Muscle of leg (tissue), 11 donors: ENCODE results near the gene AUTS2. TPM values are rescaled to one million over a fixed set of nuclear protein-coding genes. Genes with fewer than 3 reads are reported as not detected.

Experiments used
- DNase-seq: peaks from one replicate; pipeline ENCODE4 v3.0.0; 2013
- H3K27ac ChIP-seq: one replicate; pipeline ENCODE4 v1.5.1; 2013; ENCODE audit warnings: mild to moderate bottlenecking, low read length, control low read depth
- H3K27me3 ChIP-seq: one replicate; pipeline ENCODE4 v1.6.1; 2013; ENCODE audit warnings: low read length; ENCODE audit not compliant: control insufficient read depth, insufficient read depth
- H3K36me3 ChIP-seq: one replicate; pipeline ENCODE4 v1.6.1; 2013; ENCODE audit warnings: low read length; ENCODE audit not compliant: control insufficient read depth, insufficient read depth
- H3K4me1 ChIP-seq: one replicate; pipeline ENCODE4 v1.6.1; 2013; ENCODE audit warnings: low read length; ENCODE audit not compliant: control insufficient read depth, insufficient read depth
- H3K4me3 ChIP-seq: one replicate; pipeline ENCODE4 v1.5.1; 2013; ENCODE audit warnings: low read length, control low read depth
- H3K9me3 ChIP-seq: replicated peaks from 2 replicates; pipeline ENCODE4 v1.6.1; 2013; ENCODE audit warnings: low read depth, low read length; ENCODE audit not compliant: control insufficient read depth
- WGBS: methylation state at CpG from one replicate; pipeline ENCODE4 v1.1.5; 2013; ENCODE audit warnings: missing lambda C conversion rate; ENCODE audit not compliant: insufficient coverage; 5-methylcytosine and 5-hydroxymethylcytosine counted together
- polyA plus RNA-seq, 8 donors: library from polyadenylated mRNA; unstranded; fragments of 120-200 nt; gene quantifications; one replicate each; pipeline versions ENCODE4 v1.2.1 to v1.2.3, GENCODE V29; 2013; ENCODE audit warnings: inconsistent platforms in 1 of 8, low replicate concordance in 1 of 8; ENCODE audit not compliant: insufficient read length in 8 of 8, insufficient read depth in 1 of 8
- total RNA-seq: library from RNA; stranded (reverse); fragments of 120-200 nt; gene quantifications from one replicate; pipeline ENCODE4 v1.2.4, GENCODE V29; 2013

AUTS2 gene
- total and polyA plus RNA-seq, 9 donors = 28.6 to 92.3 (median 58.8) TPM

DNA sequence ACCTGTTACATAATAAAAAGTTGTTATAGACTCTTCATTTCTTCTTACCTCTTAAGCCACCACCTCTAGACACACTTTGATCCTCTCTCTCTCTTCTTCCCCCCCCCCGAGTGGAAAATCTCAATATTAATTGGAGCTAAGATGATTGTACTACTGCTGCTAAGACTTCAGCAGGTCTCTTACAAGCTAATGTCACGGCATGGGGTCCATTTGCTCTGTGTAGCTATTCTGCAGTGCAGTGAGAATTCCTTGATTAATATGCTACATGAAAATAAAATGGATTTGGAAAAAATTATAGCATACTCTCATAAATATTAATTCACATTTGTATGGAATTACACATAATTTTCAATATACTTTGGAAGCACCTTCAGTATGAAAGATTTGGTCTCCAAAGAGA is 297.2 kb downstream of the AUTS2 start:
- Histone ChIP-seq H3K9me3 (no peaks in the 10 kb centered on the region), H3K4me1 (no peaks in the 10 kb centered on the region), H3K36me3 (no peaks in the 10 kb centered on the region), H3K27me3 (no peaks in the 10 kb centered on the region), H3K4me3 (no peak overlapping the region), H3K27ac (no peak overlapping the region)
- WGBS = no CpG with 5 or more reads among the region's 2 CpGs
- DNase-seq = no peak

DNA sequence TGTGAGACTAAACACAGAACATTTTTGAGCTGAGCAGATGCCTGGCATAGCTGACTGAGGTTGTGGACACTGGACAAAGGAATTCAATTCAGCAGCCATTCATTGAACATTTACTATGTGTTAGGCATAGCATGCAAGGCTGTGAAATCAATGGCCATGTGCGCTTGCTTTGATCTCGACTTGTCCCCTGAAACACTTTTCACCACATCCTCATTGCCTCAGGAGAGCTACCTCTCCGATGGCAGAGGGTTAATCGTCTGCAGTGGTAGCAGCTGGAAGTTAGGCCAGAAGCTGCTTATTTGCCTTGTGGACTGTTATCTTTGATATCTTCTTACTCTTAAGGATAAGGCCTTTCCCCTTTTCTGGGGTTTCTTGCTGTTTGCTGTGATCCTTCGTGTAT is 297.8 kb downstream of the AUTS2 start:
- Histone ChIP-seq H3K27ac (no peak overlapping the region), H3K36me3 (no peaks in the 10 kb centered on the region), H3K4me3 (no peak overlapping the region), H3K27me3 (no peaks in the 10 kb centered on the region), H3K9me3 (no peaks in the 10 kb centered on the region), H3K4me1 (no peaks in the 10 kb centered on the region)
- no CpG with 5 or more reads among the region's 5 CpGs for WGBS
- no peak for DNase-seq

DNA sequence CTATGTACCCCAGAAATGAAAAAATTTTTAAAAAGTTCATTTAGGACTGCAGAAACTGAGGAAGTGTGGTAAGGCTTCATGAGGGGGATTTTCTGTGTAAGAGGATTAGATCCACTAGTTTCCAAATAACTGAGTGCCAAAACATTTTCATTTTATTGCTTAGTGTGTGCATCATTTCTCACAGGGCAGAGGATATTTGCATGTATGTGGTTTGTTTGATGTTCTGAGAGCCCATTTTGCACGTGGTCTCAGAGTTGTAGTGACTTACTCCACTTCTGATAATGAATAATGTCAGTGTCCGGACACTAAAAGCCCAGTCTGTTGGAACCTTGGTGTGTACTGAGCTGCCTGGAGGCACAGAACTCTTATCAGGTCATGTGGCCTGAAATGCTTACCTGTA is 299.9 kb downstream of the AUTS2 start:
- no peak for DNase-seq
- Histone ChIP-seq H3K36me3 (no peaks in the 10 kb centered on the region), H3K4me1 (no peaks in the 10 kb centered on the region), H3K27ac (no peak overlapping the region), H3K27me3 (no peaks in the 10 kb centered on the region), H3K4me3 (no peak overlapping the region), H3K9me3 (no peaks in the 10 kb centered on the region)
- WGBS = no CpG with 5 or more reads among the region's 2 CpGs

DNA sequence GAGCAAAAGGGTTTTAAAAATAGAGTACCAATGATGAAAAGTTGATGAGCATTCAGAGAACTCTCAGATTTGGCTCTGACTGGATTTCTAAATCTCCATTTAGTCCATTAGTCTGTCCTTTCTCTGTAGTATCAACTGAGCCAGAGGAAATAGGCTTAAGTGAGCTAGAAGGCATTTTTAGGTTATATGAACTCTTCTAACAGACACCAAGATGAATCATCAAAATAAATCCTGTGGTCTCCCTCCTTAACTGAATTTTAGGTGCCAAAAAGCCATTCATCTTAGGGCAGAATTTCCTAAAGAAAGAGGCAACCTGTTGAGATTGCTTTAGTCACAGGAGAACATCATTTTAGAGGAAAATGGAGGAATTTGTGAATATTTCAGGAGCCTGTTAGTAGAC is 305.1 kb downstream of the AUTS2 start:
- Histone ChIP-seq H3K4me3 (no peak overlapping the region), H3K36me3 (no peaks in the 10 kb centered on the region), H3K9me3 (no peaks in the 10 kb centered on the region), H3K27me3 (no peaks in the 10 kb centered on the region), H3K27ac (no peak overlapping the region), H3K4me1 (no peaks in the 10 kb centered on the region)
- DNase-seq = no peak

DNA sequence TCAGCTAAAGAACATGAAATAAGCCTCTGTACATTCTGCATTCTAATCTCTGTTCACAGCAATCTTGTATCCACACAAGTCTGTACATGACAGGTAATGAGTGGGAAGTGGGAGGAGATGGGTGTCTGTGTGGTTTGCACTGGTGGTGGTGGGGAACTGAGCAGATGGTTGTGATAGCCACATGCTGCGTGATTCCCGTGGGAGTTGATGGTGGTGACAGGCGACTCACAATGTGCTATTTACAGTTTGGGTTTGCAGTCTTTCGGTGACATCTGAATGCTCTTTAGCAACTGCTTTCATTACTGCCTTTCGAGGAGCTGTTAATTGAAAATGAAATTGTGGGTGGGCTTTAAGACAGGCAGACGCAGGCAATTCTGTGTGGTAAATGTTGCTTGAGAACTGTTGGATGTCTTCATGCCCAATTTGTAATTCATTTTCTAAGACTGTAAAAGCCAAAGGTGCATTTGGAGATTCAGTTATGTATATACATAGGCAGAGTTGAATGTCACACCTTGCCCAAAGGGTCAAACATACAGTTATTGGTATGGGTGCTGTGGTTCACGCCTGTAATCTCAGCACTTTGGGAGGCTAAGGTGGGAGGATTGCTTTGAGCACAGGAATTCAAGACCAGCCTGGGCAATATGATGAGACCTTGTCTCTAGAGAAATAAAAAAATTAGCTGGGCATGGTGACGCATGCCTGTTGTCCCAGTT is 308.2 kb downstream of the AUTS2 start:
- Histone ChIP-seq H3K9me3 (peaks cover 7% of the 10 kb centered on the region), H3K4me1 (no peaks in the 10 kb centered on the region), H3K4me3 (no peak overlapping the region), H3K36me3 (no peaks in the 10 kb centered on the region), H3K27me3 (no peaks in the 10 kb centered on the region), H3K27ac (no peak overlapping the region)
- WGBS = 73% methylated on average over 4 of the region's 8 CpGs
- no peak for DNase-seq

DNA sequence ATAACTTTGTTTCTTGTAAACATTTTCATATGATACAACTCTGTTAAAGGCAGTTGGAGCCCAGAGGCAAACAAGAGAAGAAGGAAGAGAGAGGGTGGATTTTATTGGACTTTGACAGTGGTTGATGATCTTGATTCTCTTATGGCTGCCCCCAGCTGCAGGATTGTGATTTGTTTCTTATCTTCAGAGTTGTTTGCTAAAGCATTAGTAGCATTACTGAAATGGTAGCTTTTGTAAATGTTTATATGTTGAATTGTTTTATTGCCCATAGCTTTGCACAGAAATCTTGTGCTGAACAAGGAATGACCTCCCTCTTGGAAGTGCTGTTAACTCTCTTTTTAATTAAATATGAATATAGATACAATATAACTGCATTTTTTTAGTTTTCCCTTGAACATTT is 309.4 kb downstream of the AUTS2 start:
- Histone ChIP-seq H3K27me3 (no peaks in the 10 kb centered on the region), H3K36me3 (no peaks in the 10 kb centered on the region), H3K27ac (no peak overlapping the region), H3K4me3 (no peak overlapping the region), H3K4me1 (no peaks in the 10 kb centered on the region), H3K9me3 (peaks cover 11% of the 10 kb centered on the region)
- DNase-seq = no peak

DNA sequence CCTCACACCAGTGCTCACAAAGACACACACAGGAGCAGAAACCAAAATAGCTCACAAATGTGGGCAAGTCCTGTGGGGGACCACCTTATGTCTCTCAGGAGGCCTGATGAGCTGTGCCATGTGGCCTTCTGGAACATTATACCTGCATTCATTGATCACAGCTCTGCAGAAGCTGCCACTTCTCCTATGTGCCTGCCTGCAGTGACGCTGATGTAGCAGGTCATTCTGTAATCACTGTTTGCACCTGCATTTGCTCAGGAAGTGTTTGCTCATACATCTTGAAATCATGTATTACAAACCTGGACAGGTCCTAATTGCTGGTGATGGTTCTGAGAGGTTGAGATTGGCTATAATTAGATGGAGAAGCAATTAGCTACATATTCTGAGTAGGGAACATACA is 310.2 kb downstream of the AUTS2 start:
- H3K4me3 ChIP-seq = no peak overlapping the region
- no peaks in the 10 kb centered on the region for H3K36me3 ChIP-seq
- no peaks in the 10 kb centered on the region for H3K4me1 ChIP-seq
- WGBS = 83% methylated on average over 1 of the region's 1 CpG
- no peak overlapping the region for H3K27ac ChIP-seq
- H3K9me3 ChIP-seq = peaks cover 11% of the 10 kb centered on the region
- H3K27me3 ChIP-seq = no peaks in the 10 kb centered on the region
- no peak for DNase-seq

DNA sequence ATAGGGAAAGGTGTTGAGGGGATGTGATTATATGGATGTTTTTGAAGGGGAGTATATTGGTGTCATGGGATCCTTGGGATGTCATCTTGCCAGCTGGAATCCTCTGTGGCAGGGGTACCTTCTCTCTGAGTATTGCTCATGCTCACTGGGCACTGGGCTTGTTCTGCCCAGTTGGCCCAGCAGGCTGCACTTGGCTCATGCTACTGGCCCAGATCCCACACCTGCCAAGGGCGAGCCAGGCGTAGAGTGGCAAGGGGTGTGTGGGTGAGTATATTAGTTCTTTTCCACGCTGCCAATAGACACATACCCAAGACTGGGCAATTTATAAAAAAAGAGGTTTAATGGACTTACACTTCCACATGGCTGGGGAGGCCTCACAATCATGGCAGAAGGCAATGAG is 311.9 kb downstream of the AUTS2 start:
- H3K27ac ChIP-seq = no peak overlapping the region
- H3K36me3 ChIP-seq = no peaks in the 10 kb centered on the region
- peaks cover 11% of the 10 kb centered on the region for H3K9me3 ChIP-seq
- no peak overlapping the region for H3K4me3 ChIP-seq
- WGBS = no CpG with 5 or more reads among the region's 3 CpGs
- no peak for DNase-seq
- H3K4me1 ChIP-seq = no peaks in the 10 kb centered on the region
- H3K27me3 ChIP-seq = no peaks in the 10 kb centered on the region

DNA sequence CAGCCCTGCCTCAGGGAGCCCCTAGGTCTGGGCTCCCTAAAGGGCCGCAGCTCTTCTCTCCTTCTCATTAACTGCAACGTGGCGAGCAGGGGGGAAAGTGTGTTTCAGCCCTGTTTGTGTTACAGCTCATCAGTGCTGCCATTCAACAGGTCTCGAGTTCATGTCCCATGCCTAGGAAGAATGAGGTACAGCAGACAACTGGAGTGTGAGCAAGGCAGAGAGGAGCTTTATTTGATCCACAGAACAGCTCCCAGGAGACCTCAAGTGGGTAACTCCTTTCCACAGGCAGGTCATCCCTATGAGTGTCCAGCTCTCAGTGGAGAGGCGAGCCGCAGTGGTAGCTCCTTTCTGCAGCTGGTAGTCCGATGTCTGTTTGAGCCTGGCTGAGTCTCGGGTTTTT is 313.1 kb downstream of the AUTS2 start:
- 94% methylated on average over 4 of the region's 8 CpGs for WGBS
- no peaks in the 10 kb centered on the region for H3K4me1 ChIP-seq
- H3K27ac ChIP-seq = no peak overlapping the region
- H3K27me3 ChIP-seq = no peaks in the 10 kb centered on the region
- no peak for DNase-seq
- no peaks in the 10 kb centered on the region for H3K36me3 ChIP-seq
- H3K9me3 ChIP-seq = peaks cover 11% of the 10 kb centered on the region
- no peak overlapping the region for H3K4me3 ChIP-seq

DNA sequence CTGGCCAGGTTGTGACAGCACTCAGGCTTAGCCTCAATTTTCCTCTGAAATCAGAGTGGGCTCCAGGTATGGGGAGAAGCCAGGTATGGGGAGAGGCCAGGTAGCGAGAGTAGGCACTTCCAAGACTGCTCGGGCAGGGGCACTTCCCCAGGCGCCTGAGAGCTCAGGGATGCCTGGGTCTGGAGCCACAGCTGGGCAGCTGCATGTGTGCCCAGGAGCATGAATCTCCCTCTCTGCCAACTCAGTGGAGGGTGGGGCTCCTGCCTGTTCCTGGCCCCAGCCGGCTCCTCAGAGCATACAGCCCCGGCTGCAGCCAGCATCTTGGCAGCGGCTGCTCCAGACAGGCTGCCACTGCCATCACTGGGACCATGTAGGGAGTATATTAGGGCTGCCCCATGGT is 313.9 kb downstream of the AUTS2 start:
- H3K36me3 ChIP-seq = no peaks in the 10 kb centered on the region
- H3K4me3 ChIP-seq = no peak overlapping the region
- H3K27me3 ChIP-seq = no peaks in the 10 kb centered on the region
- WGBS = 97% methylated on average over 4 of the region's 6 CpGs
- no peak overlapping the region for H3K27ac ChIP-seq
- H3K9me3 ChIP-seq = peaks cover 11% of the 10 kb centered on the region
- no peaks in the 10 kb centered on the region for H3K4me1 ChIP-seq
- no peak for DNase-seq

DNA sequence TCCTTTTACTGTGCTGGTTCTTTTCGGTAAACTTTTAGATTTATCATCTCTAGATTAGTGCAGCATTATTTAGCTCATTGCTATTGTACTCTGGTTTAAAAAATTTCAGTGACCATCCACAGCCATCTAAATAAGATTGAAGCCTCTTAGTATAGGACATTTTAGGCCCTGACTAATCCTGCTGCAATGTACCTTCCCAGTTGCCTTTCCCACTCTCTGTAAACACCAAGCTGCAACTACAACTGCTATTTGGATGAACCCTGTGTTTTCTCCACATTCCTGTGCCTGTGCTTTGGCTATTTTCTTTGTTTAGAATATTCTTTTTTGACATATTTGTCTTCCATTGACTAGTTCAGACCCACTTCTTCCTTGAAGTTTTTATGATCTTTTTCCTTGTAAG is 314.6 kb downstream of the AUTS2 start:
- H3K4me1 ChIP-seq = no peaks in the 10 kb centered on the region
- H3K4me3 ChIP-seq = no peak overlapping the region
- no peaks in the 10 kb centered on the region for H3K36me3 ChIP-seq
- WGBS = no CpG with 5 or more reads among the region's 1 CpG
- H3K27me3 ChIP-seq = no peaks in the 10 kb centered on the region
- H3K27ac ChIP-seq = no peak overlapping the region
- peaks cover 11% of the 10 kb centered on the region for H3K9me3 ChIP-seq
- no peak for DNase-seq
